Keratinocyte (primary cell): Measurements from ENCODE around the gene TAF10. TPM values are rescaled to one million over a fixed set of nuclear protein-coding genes. Genes with fewer than 3 reads are reported as not detected.
A peak's percentile ranks its signal among the peaks of the same experiment; 100 is the strongest.

Source experiments
- DNase-seq: peaks from one replicate; pipeline ENCODE4 v3.0.0-alpha.2; 2011; ENCODE audit warnings: low read depth, missing footprints, low spot score
- FAIRE-seq: peaks from 2 replicates; lab custom pipeline; 2011; peaks lifted over from hg19 to GRCh38; lab: Jason Lieb, UNC
- H2AFZ ChIP-seq: 2 replicates; pipeline ENCODE4 v1.6.0; 2012; ENCODE audit warnings: low read length, control low read depth, inconsistent platforms; ENCODE audit not compliant: control insufficient read depth
- H3K27ac ChIP-seq: 2 replicates; pipeline ENCODE4 v1.5.1; 2011; ENCODE audit warnings: low read length; ENCODE audit not compliant: control insufficient read depth, insufficient read depth
- H3K27me3 ChIP-seq: 3 replicates; pipeline ENCODE4 v1.6.0; 2011; ENCODE audit warnings: low read length; ENCODE audit not compliant: control insufficient read depth, insufficient read depth; ENCODE audit errors: extremely low read depth
- H3K36me3 ChIP-seq, 2 experiments: 2 replicates in 1 of 2; 3 replicates in 1 of 2; pipeline ENCODE4 v1.5.1; 2011; ENCODE audit warnings: low read length in 2 of 2, mild to moderate bottlenecking in 1 of 2; ENCODE audit not compliant: control insufficient read depth in 2 of 2, insufficient read depth in 2 of 2; ENCODE audit errors: extremely low read depth in 1 of 2
- H3K4me1 ChIP-seq: 3 replicates; pipeline ENCODE4 v1.5.1; 2011; ENCODE audit warnings: low read length; ENCODE audit not compliant: control insufficient read depth, insufficient read depth; ENCODE audit errors: extremely low read depth
- H3K4me2 ChIP-seq: 3 replicates; pipeline ENCODE4 v1.6.0; 2011; ENCODE audit warnings: low read depth, low read length; ENCODE audit not compliant: control insufficient read depth, insufficient read depth; ENCODE audit errors: extremely low read depth
- H3K4me3 ChIP-seq, 3 experiments: fragments of 200-600 bp in 1 of 3; sonication (generic) in 1 of 3; 2 replicates in 2 of 3; 3 replicates in 1 of 3; pipeline ENCODE4 v1.5.1; 2011 to 2016; ENCODE audit warnings: low read length in 3 of 3, mild to moderate bottlenecking in 3 of 3, control low read depth in 2 of 3, inconsistent platforms in 1 of 3, low read depth in 1 of 3, mixed read lengths in 1 of 3, mixed run types in 1 of 3, moderate library complexity in 1 of 3; ENCODE audit not compliant: control insufficient read depth in 2 of 3, insufficient read depth in 2 of 3; ENCODE audit errors: extremely low read depth in 1 of 3
- H3K79me2 ChIP-seq: 2 replicates; pipeline ENCODE4 v1.6.0; 2012; ENCODE audit warnings: low read length; ENCODE audit not compliant: control insufficient read depth, insufficient read depth
- H3K9ac ChIP-seq: 3 replicates; pipeline ENCODE4 v1.6.0; 2011; ENCODE audit warnings: low read length; ENCODE audit not compliant: control insufficient read depth, insufficient read depth; ENCODE audit errors: extremely low read depth
- H3K9me1 ChIP-seq: 3 replicates; pipeline ENCODE4 v1.6.0; 2011; ENCODE audit warnings: low read length; ENCODE audit not compliant: control insufficient read depth, insufficient read depth; ENCODE audit errors: extremely low read depth
- H3K9me3 ChIP-seq: 2 replicates; pipeline ENCODE4 v1.5.1; 2012; ENCODE audit warnings: low read depth, low read length; ENCODE audit not compliant: control insufficient read depth
- H4K20me1 ChIP-seq: 3 replicates; pipeline ENCODE4 v1.6.0; 2011; ENCODE audit warnings: low read length; ENCODE audit not compliant: control insufficient read depth, insufficient read depth; ENCODE audit errors: extremely low read depth
- EZH2 ChIP-seq: IDR thresholded peaks from one replicate; pipeline ENCODE4 v1.6.1; 2012; ENCODE audit warnings: inconsistent platforms, mild to moderate bottlenecking, low read length, moderate library complexity
- dilution Hi-C: fragments of 300-500 bp; cut with MboI; formaldehyde crosslinking; loops from one replicate; pipeline ENCODE4 v1.7.0; 2020; ENCODE audit warnings: low sequenced_read_pairs; ENCODE audit not compliant: extremely low pct_ligation_motif_present
- polyA plus RNA-seq, 5 experiments: library from polyadenylated mRNA; depleted of rRNA in 3 of 5; stranded (reverse) in 3 of 5; stranded (forward) in 1 of 5; unstranded in 1 of 5; fragments of >200 nt; gene quantifications; 1 replicate in 1 of 5; 2 replicates in 3 of 5; 3 replicates in 1 of 5; pipeline versions ENCODE4 v1.2.1 to v1.2.3, GENCODE V29; 2011 to 2012; ENCODE audit warnings: missing spikeins in 2 of 5, low read depth in 1 of 5, low replicate concordance in 1 of 5
- TF ChIP-seq, protein P1 (sequence below), 3 experiments: IDR thresholded peaks in 1 of 3; conservative IDR thresholded peaks in 1 of 3; optimal IDR thresholded peaks in 1 of 3; 2 replicates in 2 of 3; 3 replicates in 1 of 3; pipeline versions ENCODE3 to v1.5.1; 2011; ENCODE audit warnings: low read length in 3 of 3, mild to moderate bottlenecking in 3 of 3, moderate library complexity in 2 of 3, control low read depth in 1 of 3, inconsistent platforms in 1 of 3; ENCODE audit not compliant: insufficient read depth in 2 of 3; ENCODE audit errors: extremely low read depth in 1 of 3

Gene TAF10
- polyA plus RNA-seq, 1 donor (not counting 4 experiments of a cell fraction or from before 2014, with no cell fraction given), result 165 TPM

DNA sequence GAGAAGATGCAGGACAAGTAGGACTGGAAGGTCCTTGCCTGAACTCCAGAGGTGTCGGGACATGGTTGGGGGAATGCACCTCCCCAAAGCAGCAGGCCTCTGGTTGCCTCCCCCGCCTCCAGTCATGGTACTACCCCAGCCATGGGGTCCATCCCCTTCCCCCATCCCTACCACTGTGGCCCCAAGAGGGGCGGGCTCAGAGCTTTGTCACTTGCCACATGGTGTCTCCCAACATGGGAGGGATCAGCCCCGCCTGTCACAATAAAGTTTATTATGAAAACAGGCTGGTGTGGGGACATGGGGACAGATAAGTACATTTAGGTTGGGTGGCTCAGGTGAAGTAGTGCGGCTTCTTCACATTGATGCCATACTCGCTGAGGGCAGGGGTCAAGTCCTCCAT, 1.4 kb downstream of the TAF10 start:
- TF ChIP-seq, protein P1, sequence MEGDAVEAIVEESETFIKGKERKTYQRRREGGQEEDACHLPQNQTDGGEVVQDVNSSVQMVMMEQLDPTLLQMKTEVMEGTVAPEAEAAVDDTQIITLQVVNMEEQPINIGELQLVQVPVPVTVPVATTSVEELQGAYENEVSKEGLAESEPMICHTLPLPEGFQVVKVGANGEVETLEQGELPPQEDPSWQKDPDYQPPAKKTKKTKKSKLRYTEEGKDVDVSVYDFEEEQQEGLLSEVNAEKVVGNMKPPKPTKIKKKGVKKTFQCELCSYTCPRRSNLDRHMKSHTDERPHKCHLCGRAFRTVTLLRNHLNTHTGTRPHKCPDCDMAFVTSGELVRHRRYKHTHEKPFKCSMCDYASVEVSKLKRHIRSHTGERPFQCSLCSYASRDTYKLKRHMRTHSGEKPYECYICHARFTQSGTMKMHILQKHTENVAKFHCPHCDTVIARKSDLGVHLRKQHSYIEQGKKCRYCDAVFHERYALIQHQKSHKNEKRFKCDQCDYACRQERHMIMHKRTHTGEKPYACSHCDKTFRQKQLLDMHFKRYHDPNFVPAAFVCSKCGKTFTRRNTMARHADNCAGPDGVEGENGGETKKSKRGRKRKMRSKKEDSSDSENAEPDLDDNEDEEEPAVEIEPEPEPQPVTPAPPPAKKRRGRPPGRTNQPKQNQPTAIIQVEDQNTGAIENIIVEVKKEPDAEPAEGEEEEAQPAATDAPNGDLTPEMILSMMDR (optimal IDR thresholded peaks at IDR 0.05 in 1 of 3, IDR thresholded peaks at IDR 0.05 in 1 of 3, conservative IDR thresholded peaks at IDR 0.05 in 1 of 3; ENCODE audit: extremely low read depth in 1 of 3, insufficient read depth in 2 of 3, low read length in 3 of 3), result no peak
- no peak for TF ChIP-seq EZH2
- dilution Hi-C loops, result no loop called here
- H3K27me3 ChIP-seq, result no peaks in the 10 kb centered on the region
- peak overlapping the region in 1 of 3 experiments; percentile 83 for H3K4me3 ChIP-seq
- H3K27ac ChIP-seq, result no peak overlapping the region
- H4K20me1 ChIP-seq, result no peaks in the 10 kb centered on the region
- H3K4me2 ChIP-seq, result peak overlapping the region; percentile 81
- DNase-seq, result no peak
- H3K79me2 ChIP-seq, result peaks cover 40% of the 10 kb centered on the region
- peaks cover 36 to 48% of the 10 kb centered on the region in 2 experiments for H3K36me3 ChIP-seq
- no peaks in the 10 kb centered on the region for H3K9me1 ChIP-seq
- peaks cover 34% of the 10 kb centered on the region for H3K4me1 ChIP-seq
- H3K9ac ChIP-seq, result no peak overlapping the region
- FAIRE-seq, result no peak
- H2AFZ ChIP-seq, result no peak overlapping the region
- no peaks in the 10 kb centered on the region for H3K9me3 ChIP-seq

DNA sequence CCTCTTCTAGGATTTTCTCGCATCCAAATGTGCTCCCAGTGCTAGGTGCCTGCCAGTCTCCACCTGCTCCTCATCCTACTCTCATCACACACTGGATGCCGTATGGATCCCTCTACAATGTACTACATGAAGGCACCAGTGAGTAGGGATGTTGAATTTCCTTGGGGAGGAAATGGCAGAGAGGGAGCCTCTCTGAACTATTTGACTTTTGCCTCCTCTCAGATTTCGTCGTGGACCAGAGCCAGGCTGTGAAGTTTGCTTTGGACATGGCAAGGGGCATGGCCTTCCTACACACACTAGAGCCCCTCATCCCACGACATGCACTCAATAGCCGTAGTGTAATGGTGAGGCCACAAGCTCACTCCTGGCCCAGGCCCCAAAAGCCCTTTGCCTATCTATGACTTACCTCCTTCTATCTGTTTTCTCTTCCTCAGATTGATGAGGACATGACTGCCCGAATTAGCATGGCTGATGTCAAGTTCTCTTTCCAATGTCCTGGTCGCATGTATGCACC, 2.5 kb downstream of the TAF10 start:
- Histone ChIP-seq H3K4me3 (no peak overlapping the region), H3K4me1 (peaks cover 44% of the 10 kb centered on the region), H3K27ac (no peak overlapping the region), H3K4me2 (no peak overlapping the region), H3K27me3 (no peaks in the 10 kb centered on the region), H4K20me1 (no peaks in the 10 kb centered on the region), H2AFZ (no peak overlapping the region), H3K36me3 (peaks cover 32 to 39% of the 10 kb centered on the region in 2 experiments), H3K9me3 (no peaks in the 10 kb centered on the region), H3K9ac (no peak overlapping the region), H3K9me1 (no peaks in the 10 kb centered on the region), H3K79me2 (peaks cover 50% of the 10 kb centered on the region)
- dilution Hi-C loops, result no loop called here
- FAIRE-seq, result no peak
- no peak for TF ChIP-seq EZH2
- TF ChIP-seq, protein P1 (optimal IDR thresholded peaks at IDR 0.05 in 1 of 3, IDR thresholded peaks at IDR 0.05 in 1 of 3, conservative IDR thresholded peaks at IDR 0.05 in 1 of 3; ENCODE audit: extremely low read depth in 1 of 3, insufficient read depth in 2 of 3, low read length in 3 of 3), result no peak
- no peak for DNase-seq
